Measurements from ENCODE around the gene LMOD3.
A peak's percentile ranks its signal among the peaks of the same experiment; 100 is the strongest.

The LMOD3 gene

GRCh38 chr3:69126216-69126615, 3.8 kb upstream of the LMOD3 start:
- DNase-seq, result peak in 2 of 56 donors; percentile 2 to 18

- no peak for DNase-seq
These were observed 445 bp downstream of the LMOD3 start for GRCh38 chr3:69121950-69122349.

- no peak for DNase-seq
These were observed 882 bp downstream of the LMOD3 start for GRCh38 chr3:69121513-69121912.

- peak in 42 of 56 donors; percentile 2 to 84 (median 32) for DNase-seq
These were observed 1.4 kb downstream of the LMOD3 start for GRCh38 chr3:69120879-69121464.

- no peak for DNase-seq
These were observed 2.7 kb downstream of the LMOD3 start for GRCh38 chr3:69119681-69120080.

GRCh38 chr3:69119138-69119537, 3.3 kb downstream of the LMOD3 start:
- DNase-seq, result no peak

GRCh38 chr3:69118555-69118954, 3.8 kb downstream of the LMOD3 start:
- no peak for DNase-seq

GRCh38 chr3:69116897-69117296, 5.5 kb downstream of the LMOD3 start:
- DNase-seq, result peak in 45 of 56 donors; percentile 5 to 84 (median 52)

- peak in 1 of 56 donors; percentile 7 for DNase-seq
These were observed 6.2 kb downstream of the LMOD3 start for GRCh38 chr3:69116162-69116561.

- no peak for DNase-seq
These were observed 6.7 kb downstream of the LMOD3 start for GRCh38 chr3:69115731-69116130.

- no peak for DNase-seq
These were observed 8.9 kb downstream of the LMOD3 start for GRCh38 chr3:69113536-69113935.

- DNase-seq, result no peak
These were observed 11.4 kb downstream of the LMOD3 start for GRCh38 chr3:69110941-69111546.

GRCh38 chr3:69108811-69109210, 13.6 kb downstream of the LMOD3 start:
- no peak for DNase-seq

GRCh38 chr3:69107841-69108240, 14.6 kb downstream of the LMOD3 start:
- DNase-seq, result no peak

- DNase-seq, result no peak
These were observed 17.1 kb downstream of the LMOD3 start for GRCh38 chr3:69105320-69105719.

- DNase-seq, result no peak
These were observed 17.8 kb downstream of the LMOD3 start for GRCh38 chr3:69104586-69104985.

GRCh38 chr3:69103123-69103522, 19.3 kb downstream of the LMOD3 start:
- no peak for DNase-seq

GRCh38 chr3:69102384-69102783, 20.0 kb downstream of the LMOD3 start:
- no peak for DNase-seq

GRCh38 chr3:69099576-69099975, 22.8 kb downstream of the LMOD3 start:
- DNase-seq, result no peak

- DNase-seq, result no peak
These were observed 24.8 kb downstream of the LMOD3 start for GRCh38 chr3:69097407-69098086.

GRCh38 chr3:69096299-69096698, 26.1 kb downstream of the LMOD3 start:
- no peak for DNase-seq

GRCh38 chr3:69095636-69096035, 26.8 kb downstream of the LMOD3 start:
- DNase-seq, result no peak
